GM21737 (cell line): ENCODE results near the gene HOXA2.

ENCODE experiments used
- ATAC-seq: cut with Tn5 transposase; IDR thresholded peaks from one replicate; pipeline ENCODE4 v1.9.1; 2021; ENCODE audit warnings: mild to moderate bottlenecking, moderate library complexity; ENCODE audit not compliant: unreplicated experiment

HOXA2 gene

DNA sequence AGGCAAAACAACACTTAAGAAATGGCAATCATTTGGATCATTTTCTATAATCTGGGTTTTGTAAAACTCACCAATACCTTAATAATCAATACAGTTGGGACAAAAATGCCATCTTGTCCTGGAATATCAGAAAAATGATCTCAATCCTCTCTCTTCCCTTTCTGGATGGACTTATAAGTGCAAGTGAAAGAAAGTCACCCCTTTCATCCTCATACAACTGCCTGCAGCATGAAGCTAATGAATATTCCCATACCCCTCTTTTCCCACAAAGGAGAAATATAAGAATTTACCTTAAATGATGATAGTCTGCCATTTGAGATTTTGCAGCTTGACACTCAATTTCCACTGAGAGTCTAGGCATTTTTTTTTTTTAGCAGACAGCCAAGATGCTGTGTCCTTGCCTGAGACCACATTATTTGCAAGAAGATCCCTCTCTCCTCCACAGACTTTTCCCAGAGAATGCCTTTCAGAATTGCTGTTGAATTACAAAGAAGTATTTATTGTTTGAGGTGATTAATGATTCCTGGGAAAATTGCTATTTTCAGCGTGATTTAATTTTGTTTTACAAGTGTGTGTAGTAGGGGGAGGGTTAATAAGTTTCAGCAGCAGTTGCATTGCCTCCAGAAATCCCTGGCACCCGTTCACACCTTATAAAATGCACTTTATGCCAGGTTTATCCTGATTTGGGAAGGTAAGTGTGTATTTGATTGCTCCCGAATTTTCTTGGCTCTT, 24.3 kb upstream of the HOXA2 start:
- ATAC-seq, result no peak

DNA sequence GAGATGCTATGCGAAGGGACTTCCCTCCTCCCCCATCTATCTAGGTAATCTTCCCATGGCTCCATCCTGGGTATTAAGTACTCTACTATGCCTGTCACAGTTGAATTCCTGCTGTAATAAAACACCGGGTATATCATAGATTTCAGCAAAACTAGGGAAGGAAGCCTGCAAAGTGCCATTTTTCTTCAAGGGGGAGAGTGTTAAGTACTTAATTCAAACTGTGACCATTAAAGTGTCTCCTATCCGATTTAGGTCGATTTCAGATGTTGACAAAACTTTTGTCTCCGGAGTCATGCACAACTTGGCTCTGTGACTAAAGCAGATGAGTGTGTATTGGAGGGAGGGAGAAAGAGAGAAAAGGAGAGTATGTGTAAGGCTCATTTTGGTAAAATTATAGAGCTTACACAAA, 23.5 kb upstream of the HOXA2 start:
- no peak for ATAC-seq

GRCh38 chr7:27124902-27125689, 22.6 kb upstream of the HOXA2 start:
- ATAC-seq, result no peak

GRCh38 chr7:27124096-27124901, 21.8 kb upstream of the HOXA2 start:
- ATAC-seq, result no peak

- ATAC-seq, result no peak
These were observed 21.1 kb upstream of the HOXA2 start for GRCh38 chr7:27123477-27124053.

GRCh38 chr7:27123007-27123476, 20.6 kb upstream of the HOXA2 start:
- no peak for ATAC-seq

- no peak for ATAC-seq
These were observed 19.8 kb upstream of the HOXA2 start for GRCh38 chr7:27122077-27122910.

GRCh38 chr7:27121684-27122076, 19.2 kb upstream of the HOXA2 start:
- ATAC-seq, result no peak

DNA sequence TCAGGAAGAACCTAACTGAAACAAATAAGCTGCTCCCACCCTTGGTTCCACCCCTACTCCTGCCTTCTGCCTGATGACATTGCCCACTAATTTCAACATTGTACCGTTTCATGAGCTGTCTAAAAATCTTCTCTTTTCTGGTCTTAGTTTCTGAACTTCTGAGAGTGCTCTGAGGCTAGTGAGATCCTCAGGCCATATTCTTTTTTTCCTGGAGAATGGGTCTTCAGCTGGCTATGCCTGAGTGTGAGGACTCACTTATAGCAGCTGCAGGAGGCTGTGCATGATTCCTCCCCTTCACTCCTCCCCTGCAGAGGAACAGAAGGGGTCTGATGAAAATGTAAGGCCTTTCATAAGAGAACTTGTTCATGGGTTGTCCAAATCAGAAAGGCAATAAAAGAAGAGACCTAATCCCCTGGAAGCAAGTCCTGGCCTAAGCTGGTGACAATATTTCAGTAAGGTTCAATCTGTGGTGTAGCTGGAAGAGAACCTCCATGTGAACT, 17.0 kb upstream of the HOXA2 start:
- ATAC-seq, result no peak

DNA sequence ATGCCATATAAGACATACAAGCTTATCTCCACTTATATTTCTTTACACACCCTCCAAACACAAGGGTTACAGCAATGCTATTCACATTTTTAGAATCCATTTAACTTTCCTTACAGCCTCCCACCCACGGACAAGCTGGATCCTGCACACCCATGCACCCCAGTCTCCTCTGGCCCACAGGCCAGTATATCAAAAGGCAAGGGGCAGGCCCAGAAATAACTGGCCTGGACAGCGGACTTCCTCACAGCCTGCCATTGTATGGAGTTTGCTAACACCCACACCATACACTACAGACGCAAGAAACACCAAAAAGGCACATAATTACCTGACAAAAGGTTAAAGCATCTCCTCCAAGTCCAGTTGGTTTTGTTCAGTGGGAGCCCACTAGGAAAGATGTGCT, 16.1 kb upstream of the HOXA2 start:
- no peak for ATAC-seq

DNA sequence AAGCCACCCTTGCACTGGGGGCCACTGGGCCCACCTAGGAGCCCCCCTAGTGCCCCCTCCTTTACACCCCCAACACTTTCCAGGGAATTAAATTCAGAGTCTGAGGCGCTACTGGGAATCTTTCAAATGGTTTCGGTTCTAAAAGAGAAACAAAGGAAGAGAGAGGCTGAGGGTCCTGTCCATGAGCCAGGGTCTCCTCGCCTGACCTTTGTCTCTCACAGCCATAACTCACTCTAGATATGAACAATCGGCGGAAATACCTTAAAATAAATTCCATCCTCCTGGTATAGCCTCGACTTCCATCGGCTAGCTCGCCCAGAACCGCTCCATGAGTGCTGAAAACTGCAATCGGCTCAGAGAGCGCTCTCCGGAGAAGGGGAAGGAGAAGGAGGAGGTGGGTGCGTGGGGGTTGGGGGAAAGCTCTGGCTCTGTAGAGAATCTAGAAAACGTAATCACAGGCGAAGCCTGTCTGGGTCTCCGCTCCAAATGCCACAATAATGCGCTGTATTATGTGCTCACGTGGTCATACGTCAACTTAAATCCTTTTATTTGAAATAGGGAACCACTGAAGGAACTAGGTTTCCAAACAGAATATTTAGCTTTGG, 15.5 kb upstream of the HOXA2 start:
- no peak for ATAC-seq

DNA sequence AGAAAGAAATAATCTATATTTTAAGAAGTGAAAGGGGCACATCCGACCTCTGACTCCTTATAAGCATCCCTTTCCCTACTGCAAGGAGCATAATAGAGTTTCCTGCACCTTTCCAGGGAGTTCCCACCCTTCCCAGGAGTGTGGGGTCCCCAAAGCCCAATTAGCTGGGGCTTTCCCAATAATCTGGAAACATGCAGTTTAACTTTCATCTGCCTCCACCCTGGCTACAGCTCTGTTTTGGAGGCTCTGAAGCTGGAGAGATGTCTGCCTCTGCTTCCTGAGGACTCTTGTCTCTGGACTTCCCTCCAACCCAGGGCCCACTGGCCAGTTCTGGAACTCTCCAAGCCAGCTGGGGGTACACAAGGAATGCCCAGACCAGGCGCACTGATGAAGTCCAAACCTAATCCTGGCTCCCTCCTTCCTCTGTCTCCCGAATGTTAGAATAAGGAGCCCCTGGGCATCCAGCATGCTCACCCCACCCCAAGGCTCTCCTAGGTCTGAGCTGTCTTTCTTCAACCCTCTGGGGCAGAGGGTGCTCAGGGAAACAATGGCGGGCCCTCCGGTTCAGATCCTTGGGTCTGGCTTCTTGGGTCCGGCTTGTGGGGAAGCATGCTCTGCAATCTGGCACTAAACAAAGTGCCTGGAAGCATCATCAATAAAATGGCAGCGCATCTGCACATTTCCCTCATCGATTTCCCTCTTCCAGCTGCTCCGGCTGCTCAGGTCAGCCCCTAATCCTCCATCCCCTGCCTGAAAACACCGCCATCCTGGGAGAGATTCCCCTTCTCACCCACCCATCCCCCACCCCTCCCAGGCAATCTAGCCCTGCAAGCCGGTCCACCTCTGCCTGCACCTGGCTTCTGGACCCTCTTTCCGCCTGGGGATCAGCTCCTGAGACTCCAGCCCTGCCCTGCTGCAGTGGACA, 14.7 kb upstream of the HOXA2 start:
- ATAC-seq, result no peak

DNA sequence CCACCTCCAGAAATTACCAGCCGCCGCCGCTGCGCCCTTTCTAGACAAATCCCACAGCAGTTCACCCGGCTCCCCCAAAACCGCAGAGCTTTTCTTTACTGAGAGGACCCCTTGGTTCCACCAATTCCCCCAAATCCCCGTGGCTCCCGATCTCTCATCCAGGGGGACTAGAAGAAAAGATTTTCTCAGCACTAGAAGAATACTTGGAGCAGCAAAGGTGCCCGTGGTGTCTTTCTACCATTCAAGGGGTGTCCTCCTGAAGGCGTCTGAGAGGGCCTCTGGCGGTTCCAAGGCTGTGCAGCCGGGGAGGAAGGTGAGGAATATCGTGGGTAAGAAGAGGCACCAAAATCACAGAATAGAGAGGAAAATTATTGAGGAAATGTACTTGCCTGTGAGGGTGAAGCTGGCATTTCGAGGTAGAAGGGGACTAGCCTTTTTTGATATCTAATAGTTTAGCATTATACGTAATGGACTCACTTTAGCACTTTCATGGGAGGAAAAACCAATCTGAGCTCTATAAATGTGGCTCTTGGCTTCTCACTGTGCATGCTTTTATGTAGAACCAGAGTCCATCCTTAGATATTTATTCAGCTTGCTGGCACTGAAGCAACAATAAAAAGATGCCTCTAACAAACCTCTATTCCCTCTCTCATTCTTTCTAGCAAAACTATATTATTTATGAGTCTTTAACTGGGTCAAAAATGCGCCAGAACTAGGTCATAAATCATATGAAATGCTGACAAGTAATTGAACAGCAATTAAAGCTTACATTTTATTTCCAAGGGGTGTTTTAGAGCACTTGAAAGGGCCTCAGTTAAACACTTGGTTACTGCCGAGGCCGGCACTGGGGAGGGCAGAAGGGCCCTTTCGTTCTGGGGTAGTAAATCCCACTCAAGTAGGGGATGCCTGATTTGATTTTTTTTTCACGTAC, 13.8 kb upstream of the HOXA2 start:
- no peak for ATAC-seq

DNA sequence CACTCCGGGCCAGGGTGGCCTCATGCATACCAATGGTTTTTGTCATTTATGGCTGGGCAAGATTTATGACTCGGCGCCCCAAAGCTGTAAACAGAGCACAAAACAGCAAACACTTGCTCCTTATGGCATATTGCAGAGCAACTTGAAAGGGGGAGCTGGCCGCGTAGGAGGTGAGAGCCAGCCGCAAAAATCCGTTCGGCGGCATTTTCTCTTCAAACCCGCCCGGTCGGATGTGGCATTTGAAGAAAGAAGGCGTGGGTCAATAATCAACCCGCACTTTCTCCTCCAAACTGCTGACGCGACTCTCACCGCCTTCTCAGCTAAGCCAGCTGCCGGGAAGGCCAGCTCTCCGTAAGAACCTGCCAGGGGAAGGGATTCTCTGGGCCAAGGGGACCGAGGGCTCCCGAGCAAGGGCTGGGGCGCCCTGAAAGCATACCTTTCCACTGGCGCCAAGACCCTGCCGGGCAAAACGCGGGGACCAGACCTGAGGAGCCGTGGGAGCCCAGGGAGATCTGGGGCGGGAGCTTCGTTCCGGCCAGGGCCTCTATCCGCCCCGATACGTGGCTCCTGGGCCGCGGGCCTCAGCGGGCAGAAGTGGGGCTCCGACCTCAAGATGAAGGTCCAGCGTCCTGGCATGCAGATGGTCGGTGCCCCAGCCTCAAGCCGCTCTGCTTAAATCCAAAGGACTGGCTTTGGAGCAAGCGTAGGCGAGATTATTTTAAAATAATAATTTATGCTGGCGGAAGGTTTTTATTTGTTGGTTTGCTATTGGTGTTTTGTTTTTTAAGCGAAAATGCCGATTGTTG, 12.9 kb upstream of the HOXA2 start:
- no peak for ATAC-seq

GRCh38 chr7:27114881-27115220, 12.4 kb upstream of the HOXA2 start:
- ATAC-seq, result no peak

DNA sequence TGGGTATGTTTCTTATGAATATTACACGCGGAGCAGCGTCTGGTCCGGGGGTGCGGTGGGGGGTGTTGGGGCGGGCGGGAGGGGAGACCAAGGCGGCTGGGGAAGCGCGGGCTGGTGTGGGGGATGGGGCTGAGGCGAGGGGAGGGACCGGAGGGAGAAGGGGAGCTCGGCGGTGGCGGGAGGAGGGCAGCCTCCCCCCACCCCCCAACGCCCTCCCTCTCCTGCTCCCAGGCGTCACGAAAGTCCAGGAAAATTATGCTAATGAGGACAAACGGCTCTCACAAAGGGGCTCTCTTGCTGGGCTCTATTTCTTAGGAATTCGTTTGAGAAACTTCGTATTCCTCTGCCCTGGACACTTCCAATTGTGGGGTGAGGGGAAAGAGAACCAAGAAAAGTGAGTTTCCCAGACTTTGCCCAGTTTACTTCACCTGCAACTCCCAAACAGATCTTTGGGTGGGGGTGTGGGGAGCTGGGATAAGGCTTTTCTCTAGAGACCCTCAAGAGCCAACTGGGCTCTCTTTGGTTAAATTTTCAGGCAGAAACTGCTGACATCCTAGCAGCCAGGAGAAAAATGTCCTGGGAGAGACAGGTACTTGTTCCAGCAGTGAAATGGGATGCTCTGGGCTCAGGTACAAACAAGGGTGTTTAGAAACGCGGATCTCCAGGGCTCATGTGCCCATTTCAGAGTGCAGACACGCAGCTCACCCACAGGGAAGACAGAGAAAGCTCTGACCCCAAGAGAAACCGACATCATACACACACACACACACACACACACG, 11.7 kb upstream of the HOXA2 start:
- no peak for ATAC-seq
